K562 (cell line): ENCODE results near the gene SOCS4. TPM values are rescaled to one million over a fixed set of nuclear protein-coding genes. Genes with fewer than 3 reads are reported as not detected.

Source experiments
- ATAC-seq: fragments of 200-7000 bp; cut with Tn5 transposase; 3 replicates; pipeline ENCODE4 v1.9.1; 2020; ENCODE audit warnings: moderate library complexity
- BruUV-seq: library from RNA; stranded (reverse); fragments of 400-500 nt; replicated peaks from 2 replicates; lab custom pipeline; 2021; lab: Mats Ljungman, UMichigan
- CTCF ChIA-PET: fragments of 300-600 bp; formaldehyde crosslinking; extraction: SDS; loops from one replicate; lab custom pipeline; 2021; ENCODE audit warnings: low intra/inter-chr PET ratio; lab: Yijun Ruan, JAX
- POLR2A ChIA-PET: fragments of 300-600, 350-650 bp; sonication (Branson Sonifier 250); formaldehyde crosslinking; extraction: SDS; loops from one replicate; lab custom pipeline; 2021; ENCODE audit warnings: antibody characterized with exemption, inconsistent platforms; lab: Yijun Ruan, JAX
- DNase-seq, 4 experiments: peaks; one replicate each; pipeline versions ENCODE4 v3.0.0 to v3.0.0-alpha.2; 2011 to 2018; ENCODE audit warnings: low spot score in 3 of 4, mixed read lengths in 3 of 4; ENCODE audit errors: extremely low read depth in 1 of 4
- FAIRE-seq: peaks from 2 replicates; lab custom pipeline; 2011; peaks lifted over from hg19 to GRCh38; lab: Jason Lieb, UNC
- H2AFZ ChIP-seq: 2 replicates; pipeline ENCODE4 v1.6.0; 2011; ENCODE audit warnings: low read depth, low read length, control low read depth, inconsistent platforms
- H3K27ac ChIP-seq: fragments of 200-600 bp; 3 replicates; pipeline ENCODE4 v1.8.0; 2011; ENCODE audit warnings: low read depth, mild to moderate bottlenecking, control low read depth, inconsistent platforms, low read length, moderate library complexity, mixed read lengths; ENCODE audit errors: extremely low read depth
- H3K27me3 ChIP-seq, 2 experiments: fragments of 300-600 bp in 1 of 2; 2 replicates in 1 of 2; 3 replicates in 1 of 2; pipeline versions ENCODE4 v1.6.0 to v1.8.0; 2011; ENCODE audit warnings: inconsistent platforms in 2 of 2, low read length in 2 of 2, mild to moderate bottlenecking in 1 of 2, mixed read lengths in 1 of 2, moderate library complexity in 1 of 2; ENCODE audit not compliant: control insufficient read depth in 2 of 2, insufficient read depth in 2 of 2
- H3K36me3 ChIP-seq: fragments of 300-600 bp; 3 replicates; pipeline ENCODE4 v1.8.0; 2011; ENCODE audit warnings: mild to moderate bottlenecking, low read length, inconsistent platforms; ENCODE audit not compliant: control insufficient read depth, insufficient read depth
- H3K4me1 ChIP-seq, 2 experiments: fragments of 200-600 bp in 1 of 2; replicated peaks in 1 of 2; 2 replicates in 1 of 2; 3 replicates in 1 of 2; pipeline versions ENCODE4 v1.5.1 to v1.8.0; 2011; ENCODE audit warnings: inconsistent platforms in 2 of 2, low read length in 2 of 2, mild to moderate bottlenecking in 1 of 2, mixed read lengths in 1 of 2, moderate library complexity in 1 of 2; ENCODE audit not compliant: control insufficient read depth in 2 of 2, insufficient read depth in 2 of 2
- H3K4me2 ChIP-seq: 2 replicates; pipeline ENCODE4 v1.6.1; 2011; ENCODE audit warnings: low read length, control low read depth, inconsistent platforms, mixed read lengths; ENCODE audit not compliant: insufficient read depth
- H3K4me3 ChIP-seq: fragments of 200-600 bp; sonication (generic), shearing (Covaris generic); 2 replicates; pipeline ENCODE4 v1.5.1; 2016; ENCODE audit warnings: control low read depth, inconsistent platforms
- H3K79me2 ChIP-seq: fragments of 200-600 bp; 3 replicates; pipeline ENCODE4 v1.8.0; 2011; ENCODE audit warnings: low read length, inconsistent platforms; ENCODE audit not compliant: control insufficient read depth, insufficient read depth
- H3K9ac ChIP-seq, 2 experiments: 2 replicates each; pipeline versions ENCODE4 v1.6.0 to v1.6.1; 2011; ENCODE audit warnings: low read depth in 2 of 2, low read length in 2 of 2, control low read depth in 1 of 2, inconsistent platforms in 1 of 2, mild to moderate bottlenecking in 1 of 2, mixed read lengths in 1 of 2; ENCODE audit not compliant: insufficient read depth in 1 of 2
- H3K9me1 ChIP-seq: one replicate; pipeline ENCODE4 v1.6.0; 2011; ENCODE audit warnings: inconsistent platforms, mild to moderate bottlenecking, low read length, moderate library complexity; ENCODE audit not compliant: control insufficient read depth, insufficient read depth
- H3K9me3 ChIP-seq: replicated peaks from 2 replicates; pipeline ENCODE4 v1.5.1; 2011; ENCODE audit warnings: low read depth, low read length, inconsistent platforms; ENCODE audit not compliant: control insufficient read depth, insufficient read depth
- H4K20me1 ChIP-seq: replicated peaks from 2 replicates; pipeline ENCODE4 v1.6.1; 2011; ENCODE audit warnings: low read length, inconsistent platforms, mixed read lengths; ENCODE audit not compliant: control insufficient read depth, insufficient read depth
- FOSL1 ChIP-seq: fragments of 200-800 bp; sonication (Bioruptor generic); conservative IDR thresholded peaks from 2 replicates; pipeline ENCODE4 v1.6.1; 2016; ENCODE audit warnings: missing genetic modification characterization, missing compliant biosample characterization
- MEF2D ChIP-seq: conservative IDR thresholded peaks from 2 replicates; pipeline ENCODE4 v1.6.1; 2016; ENCODE audit warnings: low read depth, missing genetic modification characterization, missing compliant biosample characterization
- RBM17 ChIP-seq: fragments of 200-400 bp; formaldehyde crosslinking; IDR thresholded peaks from 2 replicates; pipeline ENCODE4 v1.6.1; 2017; ENCODE audit warnings: low read depth, mild to moderate bottlenecking, low read length, borderline replicate concordance
- RBM25 ChIP-seq: fragments of 200-400 bp; formaldehyde crosslinking; IDR thresholded peaks from 2 replicates; pipeline ENCODE4 v1.6.1; 2018; ENCODE audit warnings: low read length, low read depth, moderate library complexity; ENCODE audit not compliant: severe bottlenecking
- SMC3 ChIP-seq: conservative IDR thresholded peaks from 2 replicates; pipeline ENCODE4 v1.6.1; 2011; ENCODE audit warnings: low read depth, low read length, improper control_type of control experiment; ENCODE audit not compliant: insufficient read depth
- ZNF436 ChIP-seq: fragments of 250-450, 450-650 bp; sonication (Bioruptor Pico); formaldehyde crosslinking; IDR thresholded peaks from 2 replicates; pipeline ENCODE4 v1.7.0; 2020; ENCODE audit warnings: mild to moderate bottlenecking
- WGBS: fragments of 100-300 bp; shearing (Covaris generic); methylation state at CpG from one replicate; pipeline ENCODE4 v1.1.6; 2016; ENCODE audit warnings: low coverage, mixed read lengths; ENCODE audit not compliant: insufficient coverage; ENCODE audit errors: missing lambda C conversion rate; 5-methylcytosine and 5-hydroxymethylcytosine counted together
- in situ Hi-C: fragments of 300-500 bp; cut with MboI; formaldehyde crosslinking; loops from 4 replicates; pipeline ENCODE4 v1.15.0; 2018; ENCODE audit warnings: inconsistent platforms, mixed read lengths
- intact Hi-C: fragments of 100-400 bp; cut with micrococcal nuclease; formaldehyde crosslinking; loops from 2 replicates; pipeline ENCODE4 v1.14.2; 2022
- polyA plus RNA-seq, 8 experiments: library from polyadenylated mRNA; depleted of rRNA in 4 of 8; stranded (reverse) in 5 of 8; unstranded in 3 of 8; fragments of >200 nt; fragmentation: Nextera tagmentation in 2 of 8; fragmentation: Illumina TruSeq in 1 of 8; extraction: Ambion mirVana in 2 of 8; extraction: Trizol in 1 of 8; gene quantifications; 2 replicates each; pipeline versions ENCODE4 v1.2.1 to v1.2.3, GENCODE V29; 2011 to 2014; ENCODE audit warnings: inconsistent platforms in 1 of 8, missing spikeins in 1 of 8
- total RNA-seq, 7 experiments: library from RNA; depleted of rRNA in 6 of 7; stranded (reverse); fragments of >200 nt in 6 of 7; fragmentation: Illumina TruSeq in 2 of 7; extraction: Trizol in 2 of 7; gene quantifications; 2 replicates each; pipeline versions ENCODE4 v1.2.1 to v1.2.3, GENCODE V29; 2011 to 2021; ENCODE audit warnings: low replicate concordance in 1 of 7
- TF ChIP-seq, protein P1 (sequence below), 2 experiments: IDR thresholded peaks; 2 replicates each; pipeline ENCODE4 v1.6.1; 2011; ENCODE audit warnings: borderline replicate concordance in 1 of 2, control low read depth in 1 of 2, low read depth in 1 of 2, low read length in 1 of 2, mild to moderate bottlenecking in 1 of 2, mixed read lengths in 1 of 2, moderate library complexity in 1 of 2; ENCODE audit not compliant: insufficient read depth in 1 of 2, insufficient read length in 1 of 2, poor library complexity in 1 of 2, severe bottlenecking in 1 of 2; ENCODE audit errors: extremely low read depth in 1 of 2
- TF ChIP-seq, protein P2 (sequence below): sonication (generic); formaldehyde crosslinking; IDR thresholded peaks from 2 replicates; pipeline ENCODE4 v1.8.1; 2023; ENCODE audit warnings: mild to moderate bottlenecking, missing genetic modification reagents
- TF ChIP-seq, protein P3 (sequence below): fragments of 250-450 bp; sonication (Bioruptor Pico); IDR thresholded peaks from 2 replicates; pipeline ENCODE4 v1.8.0; 2021; ENCODE audit warnings: borderline replicate concordance, mild to moderate bottlenecking, moderate library complexity; ENCODE audit not compliant: poor library complexity, severe bottlenecking

SOCS4 gene
- total and polyA plus RNA-seq, 9 of the 15 experiments (the other 6 are each of a cell fraction or from before 2014, with no cell fraction given) = 2.6 to 12.7 (median 9.7) TPM

DNA sequence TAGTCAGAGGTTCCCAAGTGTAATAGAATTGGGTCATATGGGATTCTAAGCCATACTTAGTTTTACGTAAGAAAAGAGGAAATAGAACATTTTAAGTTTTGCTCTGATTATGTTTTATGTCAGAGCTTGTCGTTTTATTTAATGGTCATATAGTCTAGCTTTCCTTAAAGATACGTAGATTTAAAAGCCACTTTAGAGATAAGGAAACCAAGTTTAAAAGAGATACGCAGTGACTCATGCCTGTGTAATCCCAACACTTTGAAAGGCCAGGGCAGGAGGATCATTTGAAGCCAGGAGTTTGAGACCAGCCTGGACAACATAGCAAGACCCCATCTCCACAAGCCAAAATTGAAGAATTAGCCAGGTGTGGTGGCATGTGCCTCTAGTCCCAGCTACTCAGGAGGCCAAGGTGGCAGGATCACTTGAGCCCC lies 44.0 kb downstream of the SOCS4 start (continued):
- TF ChIP-seq, protein P1, sequence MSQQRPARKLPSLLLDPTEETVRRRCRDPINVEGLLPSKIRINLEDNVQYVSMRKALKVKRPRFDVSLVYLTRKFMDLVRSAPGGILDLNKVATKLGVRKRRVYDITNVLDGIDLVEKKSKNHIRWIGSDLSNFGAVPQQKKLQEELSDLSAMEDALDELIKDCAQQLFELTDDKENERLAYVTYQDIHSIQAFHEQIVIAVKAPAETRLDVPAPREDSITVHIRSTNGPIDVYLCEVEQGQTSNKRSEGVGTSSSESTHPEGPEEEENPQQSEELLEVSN (IDR thresholded peaks at IDR 0.05; ENCODE audit: borderline replicate concordance in 1 of 2, extremely low read depth in 1 of 2, insufficient read depth in 1 of 2, insufficient read length in 1 of 2, low read depth in 1 of 2, low read length in 1 of 2, poor library complexity in 1 of 2, severe bottlenecking in 1 of 2) = no peak
- no peak for TF ChIP-seq MEF2D (tag)
- TF ChIP-seq FOSL1 (tag) = peak; percentile 65
- TF ChIP-seq RBM25 = peak; percentile 77

DNA sequence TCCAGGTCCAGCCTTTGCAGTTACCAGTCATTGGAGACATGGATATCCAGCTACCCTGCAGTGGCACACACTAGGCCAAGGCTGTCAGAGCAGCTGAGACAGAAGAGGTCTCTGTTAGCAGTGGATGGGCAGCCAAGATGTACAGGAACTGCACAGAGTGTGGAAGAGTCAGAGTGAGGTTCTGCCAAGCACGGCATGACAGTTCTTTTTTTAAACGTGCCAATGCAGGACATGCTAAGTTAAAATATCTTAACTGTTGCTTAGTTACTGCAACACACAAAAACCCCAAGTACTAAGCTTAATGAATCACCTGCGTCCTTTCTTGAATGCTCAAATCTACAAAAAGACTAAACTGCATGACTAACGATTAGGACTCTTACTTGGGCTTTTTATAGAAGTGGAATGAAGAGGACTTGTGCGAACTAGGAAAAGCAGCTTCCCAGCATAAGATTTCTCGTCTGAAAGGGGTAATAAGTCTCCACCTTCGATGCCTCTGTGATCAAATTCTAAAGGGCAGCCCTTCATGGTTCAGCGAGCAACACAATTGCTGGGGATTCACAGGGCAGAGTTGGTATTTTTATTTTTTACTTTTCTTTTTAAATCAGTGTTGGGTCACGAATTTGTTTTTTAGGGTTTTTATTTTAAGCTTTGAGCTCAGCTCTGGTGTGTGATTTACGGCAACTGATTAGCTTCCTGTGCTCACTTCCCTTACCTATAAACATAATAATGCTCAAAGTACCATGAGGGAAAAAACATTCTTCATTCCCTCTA lies 45.0 kb downstream of the SOCS4 start:
- H3K9me1 ChIP-seq = no peaks in the 10 kb centered on the region
- no peaks in the 10 kb centered on the region for H3K27me3 ChIP-seq
- intact Hi-C loops = no loop called here
- no peak overlapping the region for H3K27ac ChIP-seq
- H3K36me3 ChIP-seq = no peaks in the 10 kb centered on the region
- H3K4me2 ChIP-seq = no peak overlapping the region
- TF ChIP-seq, protein P2, sequence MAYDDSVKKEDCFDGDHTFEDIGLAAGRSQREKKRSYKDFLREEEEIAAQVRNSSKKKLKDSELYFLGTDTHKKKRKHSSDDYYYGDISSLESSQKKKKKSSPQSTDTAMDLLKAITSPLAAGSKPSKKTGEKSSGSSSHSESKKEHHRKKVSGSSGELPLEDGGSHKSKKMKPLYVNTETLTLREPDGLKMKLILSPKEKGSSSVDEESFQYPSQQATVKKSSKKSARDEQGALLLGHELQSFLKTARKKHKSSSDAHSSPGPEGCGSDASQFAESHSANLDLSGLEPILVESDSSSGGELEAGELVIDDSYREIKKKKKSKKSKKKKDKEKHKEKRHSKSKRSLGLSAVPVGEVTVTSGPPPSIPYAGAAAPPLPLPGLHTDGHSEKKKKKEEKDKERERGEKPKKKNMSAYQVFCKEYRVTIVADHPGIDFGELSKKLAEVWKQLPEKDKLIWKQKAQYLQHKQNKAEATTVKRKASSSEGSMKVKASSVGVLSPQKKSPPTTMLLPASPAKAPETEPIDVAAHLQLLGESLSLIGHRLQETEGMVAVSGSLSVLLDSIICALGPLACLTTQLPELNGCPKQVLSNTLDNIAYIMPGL (CRISPR knock-in tag) = no peak
- TF ChIP-seq SMC3 (no peak), ZNF436 (CRISPR knock-in tag) (no peak), RBM17 (no peak)
- TF ChIP-seq, protein P3, sequence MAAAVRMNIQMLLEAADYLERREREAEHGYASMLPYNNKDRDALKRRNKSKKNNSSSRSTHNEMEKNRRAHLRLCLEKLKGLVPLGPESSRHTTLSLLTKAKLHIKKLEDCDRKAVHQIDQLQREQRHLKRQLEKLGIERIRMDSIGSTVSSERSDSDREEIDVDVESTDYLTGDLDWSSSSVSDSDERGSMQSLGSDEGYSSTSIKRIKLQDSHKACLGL (CRISPR knock-in tag) = no peak
- FAIRE-seq = no peak
- no peaks in the 10 kb centered on the region for H4K20me1 ChIP-seq
- no peaks in the 10 kb centered on the region for H3K79me2 ChIP-seq
- H3K4me1 ChIP-seq = peaks cover 4 to 13% of the 10 kb centered on the region in 2 experiments; a peak in 1 of 5 replicates
- H3K9me3 ChIP-seq = no peaks in the 10 kb centered on the region
- no peak for DNase-seq
- POLR2A ChIA-PET = interaction anchor here (0.6 to 0.9 kb wide), 3 partner anchors 19 to 84 kb away, joined by 3 to 4 read pairs (median 3); no protein-coding TSS in a partner anchor
- BruUV-seq = no TSS peak
- no peak overlapping the region for H3K9ac ChIP-seq
- no peak for ATAC-seq
- no peak overlapping the region for H3K4me3 ChIP-seq
- no peak overlapping the region for H2AFZ ChIP-seq
- CTCF ChIA-PET = no interaction called here
- WGBS = 52% methylated on average over 10 of the region's 10 CpGs
- in situ Hi-C loops = no loop called here
